ENCODE measurements around the gene LENG9.

DNA sequence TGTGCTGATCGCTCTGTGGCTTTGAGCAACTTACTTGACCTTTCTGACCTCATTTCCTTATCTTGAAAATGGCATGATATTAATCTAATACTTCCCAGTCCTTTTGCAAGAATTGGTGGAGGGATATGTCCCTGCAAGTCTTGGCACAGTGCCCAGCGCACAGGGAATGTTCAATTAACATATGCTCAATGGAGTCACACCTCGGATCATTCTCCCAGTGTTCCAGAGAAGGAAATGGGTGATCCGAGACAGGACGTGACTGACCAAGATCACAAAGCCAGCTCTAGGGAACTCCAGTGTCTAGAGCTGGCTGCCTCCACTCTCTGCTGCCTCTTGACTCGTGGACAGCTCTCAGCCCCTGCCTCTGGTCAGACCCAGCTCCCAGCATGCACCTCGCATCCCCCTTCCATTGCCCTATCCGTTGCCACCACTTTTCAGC, 5.9 kb upstream of the LENG9 start:
- TF ChIP-seq CTCF (IDR thresholded peaks at IDR 0.05) = no peak
- TF ChIP-seq POLR2AphosphoS5 (IDR thresholded peaks at IDR 0.05; ENCODE audit: low read depth, low read length) = no peak

All from Panc1 (cell line).